SK-N-MC (cell line): Measurements from ENCODE around the gene TBC1D21.

Source experiments
- DNase-seq: peaks from one replicate; pipeline ENCODE4 v3.0.0-alpha.2; 2011; ENCODE audit warnings: low read depth, low spot score
- H3K27ac ChIP-seq: fragments of 200-600 bp; sonication (generic); 2 replicates; pipeline ENCODE4 v1.5.1; 2016; ENCODE audit warnings: mixed run types
- H3K36me3 ChIP-seq: fragments of 200-600 bp; sonication (generic); 2 replicates; pipeline ENCODE4 v1.6.1; 2017; ENCODE audit warnings: antibody characterized with exemption, low read length, mixed read lengths; ENCODE audit not compliant: insufficient read depth
- H3K4me3 ChIP-seq: fragments of 200-600 bp; sonication (generic); 2 replicates; pipeline ENCODE4 v1.5.1; 2016
- H3K9ac ChIP-seq: fragments of 200-600 bp; sonication (generic); 2 replicates; pipeline ENCODE4 v1.8.0; 2017; ENCODE audit warnings: mixed run types, mixed read lengths; ENCODE audit not compliant: insufficient read length
- H3K9me3 ChIP-seq: fragments of 200-600 bp; sonication (generic); 2 replicates; pipeline ENCODE4 v1.6.1; 2017; ENCODE audit warnings: low read depth, mild to moderate bottlenecking, antibody characterized with exemption, low read length, moderate library complexity, mixed read lengths
- EZH2 ChIP-seq: fragments of 200-600 bp; sonication (generic); IDR thresholded peaks from one replicate; pipeline ENCODE4 v1.6.1; 2017; ENCODE audit warnings: antibody characterized with exemption
- FOXP2 ChIP-seq: optimal IDR thresholded peaks from 2 replicates; pipeline ENCODE3; 2011; ENCODE audit warnings: mild to moderate bottlenecking, moderate library complexity; ENCODE audit not compliant: insufficient read depth; ENCODE audit errors: extremely low read length, control extremely low read depth
- POLR2AphosphoS5 ChIP-seq: IDR thresholded peaks from 2 replicates; pipeline ENCODE4 v1.6.1; 2012; ENCODE audit warnings: mild to moderate bottlenecking, low read depth, low read length, borderline replicate concordance

Gene TBC1D21

DNA sequence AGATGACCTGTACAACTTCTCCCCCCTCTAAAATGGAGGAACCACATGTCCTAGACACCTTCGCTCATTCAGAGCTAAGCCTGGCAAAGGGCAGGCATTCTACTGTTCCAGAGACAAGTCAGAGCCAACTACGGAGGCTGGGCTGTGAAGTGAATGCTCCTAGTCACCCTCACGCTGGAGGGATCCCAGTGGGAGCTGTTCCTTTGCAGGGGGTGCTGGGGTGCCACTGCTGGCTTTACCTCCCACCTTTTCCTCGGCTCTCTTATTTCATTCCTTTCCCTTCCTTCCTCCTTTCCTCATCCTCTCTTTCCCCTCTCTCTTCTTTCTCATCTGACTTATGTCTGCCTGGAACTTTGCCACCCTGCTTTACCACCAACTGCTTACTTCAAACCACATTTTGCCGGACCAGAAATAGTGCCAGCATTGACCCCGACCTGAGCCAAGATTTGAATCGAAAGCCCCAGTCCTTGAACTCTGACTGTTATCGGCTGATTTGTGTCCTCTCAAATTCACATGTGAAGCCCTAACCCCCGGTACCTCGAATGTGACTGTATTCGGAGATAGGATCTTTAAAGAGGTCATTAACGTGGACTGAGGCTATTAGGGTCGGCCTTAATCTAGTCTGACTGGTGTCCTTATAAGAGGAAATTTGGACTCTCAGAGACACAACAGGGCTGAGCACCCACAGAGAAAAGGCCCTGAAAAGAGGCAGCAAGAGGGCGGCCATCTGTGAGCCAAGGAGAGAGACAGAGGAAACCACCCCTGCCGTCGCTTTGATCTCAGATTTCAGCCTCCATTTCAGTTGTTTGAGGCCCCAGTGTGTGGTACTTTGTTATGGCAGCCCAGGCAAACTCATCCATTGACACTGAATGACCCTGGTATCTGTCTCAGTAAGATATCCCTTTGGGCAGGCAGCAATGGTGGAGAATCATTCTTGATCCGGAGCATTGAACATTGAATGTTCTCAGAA is 31.3 kb upstream of the TBC1D21 start:
- Histone ChIP-seq H3K27ac (no peak overlapping the region), H3K4me3 (no peak overlapping the region), H3K9ac (no peak overlapping the region), H3K9me3 (no peaks in the 10 kb centered on the region), H3K36me3 (no peaks in the 10 kb centered on the region)
- TF ChIP-seq FOXP2 (no peak), POLR2AphosphoS5 (no peak), EZH2 (no peak)
- DNase-seq = no peak

DNA sequence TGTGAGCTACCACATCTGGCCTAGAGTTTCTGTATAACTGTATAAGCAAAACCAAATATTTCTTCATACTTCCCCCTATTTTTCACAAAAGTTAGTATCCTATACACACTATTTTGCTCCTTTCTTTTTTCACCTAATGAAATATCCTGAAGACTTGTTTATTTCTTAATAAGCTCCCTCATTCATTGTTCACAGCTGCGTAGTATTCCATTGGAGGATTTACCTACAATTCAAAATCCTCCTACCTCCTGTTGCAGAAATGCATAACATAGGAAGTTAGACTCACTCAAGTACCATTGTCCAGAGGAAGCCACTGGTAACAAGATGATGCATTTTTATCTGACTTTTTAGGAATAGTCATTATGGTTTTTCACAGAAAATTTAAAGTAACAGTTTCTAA is 29.6 kb upstream of the TBC1D21 start:
- H3K36me3 ChIP-seq = no peaks in the 10 kb centered on the region
- H3K27ac ChIP-seq = no peak overlapping the region
- no peak overlapping the region for H3K4me3 ChIP-seq
- H3K9ac ChIP-seq = no peak overlapping the region
- no peaks in the 10 kb centered on the region for H3K9me3 ChIP-seq
- DNase-seq = no peak
- TF ChIP-seq EZH2 = no peak
- no peak for TF ChIP-seq POLR2AphosphoS5
- no peak for TF ChIP-seq FOXP2

DNA sequence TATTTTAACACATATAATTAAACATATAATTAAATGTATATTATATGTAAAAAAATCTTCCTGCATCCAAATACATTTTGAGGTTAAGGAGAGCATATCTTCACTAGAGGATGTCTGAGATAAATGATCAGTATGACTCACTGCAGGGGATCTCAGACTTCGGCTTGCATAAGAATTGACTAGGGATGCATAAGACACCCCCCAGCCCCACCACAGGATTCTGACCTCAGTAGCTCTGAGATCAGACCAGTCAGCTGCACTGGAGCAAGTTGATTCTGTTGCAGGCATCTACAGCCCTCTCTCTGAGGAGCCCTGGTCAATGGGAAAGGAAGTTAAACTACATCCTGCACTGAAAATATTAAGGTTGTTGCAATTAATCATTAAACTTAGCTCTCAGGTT is 29.0 kb upstream of the TBC1D21 start:
- Histone ChIP-seq H3K27ac (no peak overlapping the region), H3K9ac (no peak overlapping the region)
- no peak for DNase-seq

DNA sequence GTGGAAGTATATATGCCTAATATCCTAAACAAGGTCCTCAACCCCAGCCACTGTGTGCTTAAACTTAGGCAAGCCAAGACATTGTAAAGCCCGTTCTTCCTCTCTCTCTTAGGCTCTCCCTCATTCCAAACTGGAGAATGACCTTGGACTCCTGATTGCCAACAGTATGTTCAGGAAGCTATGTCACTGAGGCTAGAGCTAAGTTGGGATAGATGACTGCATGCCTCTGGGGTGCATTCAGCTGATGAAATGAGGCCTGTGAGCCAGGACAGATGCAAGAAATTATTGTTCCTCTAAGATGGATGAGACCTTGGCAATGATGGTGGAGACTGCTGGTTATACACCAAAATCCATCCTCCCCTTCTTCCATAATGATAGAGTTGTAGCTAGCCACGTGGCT is 27.9 kb upstream of the TBC1D21 start:
- DNase-seq = no peak
- TF ChIP-seq EZH2 (no peak), FOXP2 (no peak), POLR2AphosphoS5 (no peak)
- no peak overlapping the region for H3K27ac ChIP-seq
- no peaks in the 10 kb centered on the region for H3K36me3 ChIP-seq
- H3K9ac ChIP-seq = no peak overlapping the region
- no peak overlapping the region for H3K4me3 ChIP-seq
- no peaks in the 10 kb centered on the region for H3K9me3 ChIP-seq

More for the DNA sequence above, 29.0 kb upstream of the TBC1D21 start:
- TF ChIP-seq POLR2AphosphoS5 = no peak
- no peak for TF ChIP-seq FOXP2
- no peak for TF ChIP-seq EZH2
- no peak overlapping the region for H3K4me3 ChIP-seq
- no peaks in the 10 kb centered on the region for H3K36me3 ChIP-seq
- H3K9me3 ChIP-seq = no peaks in the 10 kb centered on the region

DNA sequence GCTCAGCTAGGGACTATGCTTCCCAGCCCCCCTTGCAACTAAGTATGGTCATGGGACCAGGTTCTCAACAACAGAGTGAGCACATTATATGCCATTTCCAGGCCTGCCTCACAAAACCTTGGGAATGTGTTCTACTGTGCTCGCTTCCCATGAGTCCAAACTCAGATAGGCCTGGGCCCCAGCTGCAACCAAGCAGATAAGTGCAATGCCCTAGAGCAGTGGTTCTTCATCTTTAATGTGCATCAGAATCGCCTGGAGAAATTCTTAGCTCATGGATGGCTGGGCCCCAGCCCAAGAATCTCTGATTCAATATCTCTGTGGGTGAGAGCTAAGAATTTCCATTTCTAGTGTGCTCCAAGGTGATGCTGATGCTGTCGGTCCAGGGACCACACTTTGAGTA is 27.5 kb upstream of the TBC1D21 start:
- H3K36me3 ChIP-seq = no peaks in the 10 kb centered on the region
- no peak for TF ChIP-seq POLR2AphosphoS5
- TF ChIP-seq FOXP2 = no peak
- no peak for TF ChIP-seq EZH2
- DNase-seq = no peak
- no peak overlapping the region for H3K9ac ChIP-seq
- no peaks in the 10 kb centered on the region for H3K9me3 ChIP-seq
- no peak overlapping the region for H3K4me3 ChIP-seq
- no peak overlapping the region for H3K27ac ChIP-seq

DNA sequence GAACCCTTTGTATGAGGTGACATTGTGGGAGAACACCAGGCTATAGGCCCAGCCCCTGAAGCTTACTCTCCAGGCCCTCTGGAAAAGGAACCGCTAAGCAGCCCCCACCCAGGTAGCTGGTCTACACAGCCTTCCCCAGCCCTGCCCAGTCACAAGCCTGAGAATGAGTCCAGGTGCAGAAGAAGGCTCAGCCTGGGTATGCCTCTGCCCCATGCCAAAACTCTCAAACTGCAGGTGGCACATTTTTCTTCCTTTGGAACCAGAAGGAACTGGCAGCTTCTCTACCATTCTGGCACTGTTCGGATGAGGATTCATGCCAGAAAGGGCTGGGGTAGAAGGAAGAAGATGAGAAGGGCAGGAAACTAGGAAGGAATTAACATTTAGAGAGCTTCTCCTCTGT is 23.7 kb upstream of the TBC1D21 start:
- H3K36me3 ChIP-seq = no peaks in the 10 kb centered on the region
- DNase-seq = no peak
- no peak overlapping the region for H3K9ac ChIP-seq
- no peak overlapping the region for H3K27ac ChIP-seq
- H3K9me3 ChIP-seq = no peaks in the 10 kb centered on the region
- TF ChIP-seq POLR2AphosphoS5 (no peak), EZH2 (no peak), FOXP2 (no peak)
- H3K4me3 ChIP-seq = no peak overlapping the region

DNA sequence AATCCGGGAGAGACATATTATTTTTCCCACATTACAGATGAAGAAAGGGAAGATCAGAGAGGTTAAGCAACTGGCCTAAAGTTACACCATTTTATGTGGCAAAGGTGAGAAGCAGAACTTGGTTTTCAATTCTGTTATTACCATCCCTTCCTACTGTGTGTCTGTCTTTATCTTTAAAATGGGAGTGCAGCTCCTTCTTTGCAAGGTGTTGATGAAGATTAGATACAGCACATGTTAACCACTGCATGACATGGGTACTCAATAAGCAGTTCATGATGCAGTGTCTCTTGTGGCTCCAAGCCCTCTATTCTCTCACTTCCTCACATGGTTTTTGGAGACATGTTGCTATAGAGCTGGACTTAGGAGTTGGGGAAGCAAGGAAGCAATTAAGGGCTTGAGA is 23.1 kb upstream of the TBC1D21 start:
- DNase-seq = no peak
- Histone ChIP-seq H3K36me3 (no peaks in the 10 kb centered on the region), H3K4me3 (no peak overlapping the region), H3K27ac (no peak overlapping the region), H3K9me3 (no peaks in the 10 kb centered on the region), H3K9ac (no peak overlapping the region)
- no peak for TF ChIP-seq EZH2
- TF ChIP-seq POLR2AphosphoS5 = no peak
- TF ChIP-seq FOXP2 = no peak

DNA sequence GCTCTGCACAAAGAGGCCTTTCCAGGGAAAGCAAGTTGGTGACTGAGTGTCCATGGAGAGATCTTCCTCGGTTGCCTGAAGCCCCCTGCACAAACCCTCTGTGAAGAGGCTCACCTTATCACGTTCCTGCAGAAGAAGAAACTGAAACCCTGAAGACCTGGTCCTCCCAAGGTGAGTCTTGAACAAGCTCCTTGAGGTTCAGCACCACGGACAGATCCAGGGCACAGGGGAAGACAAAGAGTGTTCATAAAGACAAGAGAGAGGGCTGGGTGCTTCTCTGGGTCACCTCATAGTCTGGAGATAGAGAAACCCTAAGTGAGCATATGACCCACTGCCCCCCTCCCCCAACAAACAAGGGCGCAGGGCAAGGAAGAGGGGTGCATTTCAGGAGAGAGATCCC is 21.7 kb upstream of the TBC1D21 start:
- peak; percentile 20 for DNase-seq
- Histone ChIP-seq H3K9me3 (no peaks in the 10 kb centered on the region), H3K9ac (no peak overlapping the region), H3K36me3 (no peaks in the 10 kb centered on the region), H3K27ac (no peak overlapping the region), H3K4me3 (no peak overlapping the region)
- TF ChIP-seq POLR2AphosphoS5 (no peak), EZH2 (no peak), FOXP2 (no peak)

DNA sequence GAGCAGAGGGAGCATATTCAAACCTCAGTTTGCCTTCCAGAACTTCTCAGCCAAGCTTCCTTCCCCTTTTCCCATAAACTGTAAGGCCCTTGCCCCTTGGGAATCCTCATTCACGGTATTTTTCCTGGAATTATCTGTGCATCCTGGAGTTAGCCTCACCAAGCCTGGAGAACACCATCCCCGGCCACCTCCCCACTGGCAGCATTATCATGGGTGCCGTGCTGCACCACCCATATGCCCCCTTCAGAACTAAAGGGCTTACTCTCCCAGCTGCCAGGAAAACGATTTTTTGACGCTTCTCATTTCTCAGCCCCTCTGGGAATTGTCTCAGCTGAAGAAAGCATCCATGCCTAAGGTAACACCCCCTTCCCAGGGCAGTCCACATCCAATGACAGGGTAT is 20.9 kb upstream of the TBC1D21 start:
- Histone ChIP-seq H3K9me3 (no peaks in the 10 kb centered on the region), H3K27ac (no peak overlapping the region), H3K9ac (no peak overlapping the region), H3K4me3 (no peak overlapping the region), H3K36me3 (no peaks in the 10 kb centered on the region)
- TF ChIP-seq POLR2AphosphoS5 (no peak), FOXP2 (no peak), EZH2 (no peak)
- no peak for DNase-seq
